SIG-M5 treated with dmso at 0.1 percent for 504 hours (cell line): Measurements from ENCODE around the gene TBC1D1.

ENCODE experiments used
- DNase-seq: peaks from one replicate; lab custom pipeline; 2025; ENCODE audit not compliant: unreplicated experiment; lab: John Stamatoyannopoulos, UW

The TBC1D1 gene

DNA sequence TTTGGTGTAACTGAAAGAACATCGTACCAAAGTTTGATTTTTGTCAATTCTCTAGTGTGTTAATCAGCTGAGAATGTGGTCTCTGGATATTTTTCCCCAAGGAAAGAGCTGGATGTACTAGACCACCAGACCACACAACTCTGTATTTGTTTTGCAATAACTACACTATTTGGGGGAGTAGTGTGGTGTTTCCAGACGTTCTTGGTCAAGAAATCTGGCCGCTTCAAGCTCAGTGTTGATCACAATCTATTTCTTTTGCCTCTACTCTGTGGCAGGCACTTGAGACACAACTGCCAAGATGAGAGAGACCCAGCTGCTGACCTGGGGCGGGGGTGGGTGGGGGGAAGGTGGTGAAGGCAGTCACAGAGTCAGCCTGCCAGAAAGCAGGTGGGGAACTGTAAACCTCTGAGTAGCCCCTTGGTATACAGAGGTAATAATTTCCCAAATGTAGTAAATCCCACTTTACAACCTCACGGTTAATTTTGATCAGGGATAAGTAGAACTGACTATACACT lies 99.9 kb downstream of the TBC1D1 start:
- no peak for DNase-seq

DNA sequence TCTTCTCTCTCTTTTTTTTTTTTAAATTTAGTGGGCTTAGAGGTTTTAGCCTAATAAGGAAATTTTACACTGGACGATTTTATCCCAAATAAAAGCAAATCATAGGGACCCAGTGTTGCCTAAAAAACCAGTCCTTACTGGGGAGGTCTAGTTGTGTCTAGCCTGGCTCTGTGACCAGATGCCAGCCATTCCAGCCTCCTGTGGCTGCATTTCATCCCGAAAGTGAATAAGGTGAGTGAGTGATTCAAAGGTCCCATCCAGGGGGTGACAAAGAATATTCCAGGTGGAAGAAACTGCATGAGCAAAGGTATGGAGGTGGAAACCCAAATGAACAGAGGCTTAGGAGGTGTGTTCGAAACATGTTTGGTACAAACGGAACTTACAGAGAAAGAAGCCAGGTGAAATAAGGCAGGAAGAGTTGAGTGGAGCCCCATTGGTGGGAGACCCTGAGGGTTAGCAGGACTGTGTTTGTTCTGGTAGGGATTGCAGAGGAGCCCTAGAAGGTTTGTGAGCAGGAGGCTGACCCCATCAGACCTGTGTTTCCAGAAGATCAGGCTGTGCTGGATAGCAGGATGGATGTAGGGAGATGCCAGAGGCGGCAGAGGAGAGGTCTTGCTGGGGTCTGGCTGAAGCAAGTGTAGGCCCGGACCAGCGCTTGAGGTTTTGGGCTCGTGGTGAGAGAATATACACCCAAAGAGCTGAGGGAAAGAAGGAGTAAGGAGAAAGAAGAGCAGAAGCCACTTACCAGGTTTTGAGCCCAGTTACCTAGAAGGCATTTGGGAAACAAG lies 100.9 kb downstream of the TBC1D1 start:
- DNase-seq, result no peak

DNA sequence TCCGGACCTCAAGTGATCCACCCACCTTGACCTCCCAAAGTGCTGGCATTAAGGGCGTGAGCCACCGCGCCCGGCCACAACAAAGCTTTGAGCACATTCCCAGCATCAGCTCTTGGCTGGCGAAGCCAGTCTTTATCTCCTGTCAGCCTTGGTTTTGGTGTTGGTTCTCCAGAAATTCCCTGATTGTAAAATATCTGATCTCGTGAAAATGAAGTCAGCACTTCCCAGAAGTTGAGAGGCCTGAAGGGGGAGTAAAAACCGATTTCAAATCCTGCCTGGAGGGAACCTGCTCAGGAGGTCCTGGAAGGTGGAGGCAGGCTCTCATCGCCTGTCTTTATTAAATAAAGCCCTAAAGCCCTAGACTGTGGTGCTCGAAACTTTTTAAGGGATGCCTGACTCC lies 102.9 kb downstream of the TBC1D1 start:
- no peak for DNase-seq

DNA sequence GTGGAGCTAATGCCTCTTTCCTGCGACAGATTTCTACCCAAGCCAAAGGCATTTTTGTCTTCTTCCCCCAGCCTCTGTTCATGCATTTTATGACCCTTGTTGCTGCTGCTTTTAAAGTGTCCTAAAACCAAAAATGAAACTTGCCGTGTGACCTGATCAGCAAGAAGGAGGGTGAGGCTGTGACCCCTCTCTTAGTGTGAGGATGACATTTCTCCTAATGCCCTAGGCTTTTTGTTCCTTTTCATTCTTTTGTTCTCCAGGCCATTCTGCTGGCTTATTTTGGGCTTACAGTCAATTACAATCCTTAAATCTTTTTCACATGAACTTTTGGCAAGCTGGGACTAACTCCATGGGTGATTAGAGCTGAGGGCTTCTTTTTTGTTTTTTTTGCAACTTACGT lies 103.7 kb downstream of the TBC1D1 start:
- no peak for DNase-seq

DNA sequence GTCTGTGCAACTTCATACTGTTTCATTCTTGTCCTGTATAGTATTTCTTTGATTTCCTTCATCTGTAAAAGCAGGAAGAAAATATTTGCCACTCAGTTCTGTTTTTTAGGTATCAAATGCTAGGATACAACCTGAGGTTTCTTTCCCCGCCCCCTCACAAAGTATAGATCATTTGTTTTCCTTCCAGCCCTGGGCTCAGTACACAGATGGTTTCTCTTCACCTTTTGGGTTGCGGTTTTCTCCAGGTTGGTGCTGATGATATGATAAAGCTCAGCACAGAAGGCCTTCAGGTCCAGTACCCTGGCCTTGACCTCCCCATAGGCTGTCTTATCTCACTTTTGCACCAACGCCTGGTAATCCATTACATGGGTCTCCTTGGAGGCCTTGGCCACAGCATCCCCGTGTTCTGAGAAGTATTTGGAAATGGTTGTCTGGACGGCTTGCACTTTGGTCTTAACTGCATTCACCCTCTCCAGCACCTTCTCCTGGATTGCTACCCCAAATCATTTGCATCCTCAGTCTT lies 104.5 kb downstream of the TBC1D1 start:
- no peak for DNase-seq

DNA sequence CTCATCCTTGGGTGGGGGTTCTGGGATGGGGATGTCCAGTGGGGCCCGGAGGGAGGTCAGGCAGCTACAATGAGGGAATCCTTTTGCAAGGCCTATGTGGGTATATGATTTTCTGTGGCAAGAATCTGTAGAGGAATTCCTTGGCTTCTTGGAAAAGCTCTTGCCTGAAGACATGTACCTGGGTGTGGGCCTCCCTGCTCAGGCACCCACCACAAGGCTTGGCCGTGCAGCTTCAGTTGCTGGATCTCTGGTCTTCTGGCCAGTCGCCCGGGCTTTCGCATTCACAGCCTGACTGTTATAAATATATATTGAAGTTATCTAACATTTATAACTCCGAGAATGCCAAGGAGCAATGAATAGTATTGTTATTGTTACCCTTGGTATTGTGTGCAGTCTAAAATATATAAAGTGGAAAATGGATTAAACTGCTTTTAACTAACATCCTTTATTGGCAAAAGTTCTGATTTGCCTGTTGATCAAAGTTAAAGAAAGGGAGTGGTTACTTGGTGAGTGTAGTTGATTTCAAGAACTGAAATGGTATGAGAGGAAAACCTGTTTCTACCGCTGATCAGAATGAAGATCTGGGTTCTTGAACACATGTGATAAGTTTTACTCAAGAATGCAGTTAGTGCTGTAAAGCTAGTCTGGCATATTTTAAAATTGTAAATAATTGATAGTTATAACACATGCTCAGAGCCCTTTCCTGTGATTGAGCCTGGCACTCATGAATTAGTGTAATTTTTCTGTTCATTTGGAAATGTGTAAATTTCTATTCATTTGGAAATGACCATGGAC lies 105.3 kb downstream of the TBC1D1 start:
- no peak for DNase-seq

DNA sequence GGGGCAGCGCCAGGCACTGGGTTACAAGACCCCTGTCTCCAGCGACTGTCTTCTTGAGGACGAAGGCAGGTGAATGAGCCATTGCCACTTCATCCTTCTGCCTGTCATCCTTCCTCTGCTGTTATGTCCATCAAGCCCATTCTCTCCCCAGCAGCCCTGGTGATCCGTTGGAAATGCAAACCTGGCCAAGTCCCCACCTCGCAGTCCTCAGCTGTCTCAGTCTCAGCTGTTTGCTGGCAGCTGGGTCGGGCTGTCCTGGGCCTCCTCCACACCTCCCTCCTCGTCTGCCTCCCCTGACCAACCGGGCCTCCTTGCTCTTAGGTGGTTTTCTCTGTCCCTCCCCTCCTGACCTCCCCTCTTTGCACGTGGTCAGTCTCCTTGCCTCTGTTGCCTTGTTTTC lies 107.3 kb downstream of the TBC1D1 start:
- no peak for DNase-seq

DNA sequence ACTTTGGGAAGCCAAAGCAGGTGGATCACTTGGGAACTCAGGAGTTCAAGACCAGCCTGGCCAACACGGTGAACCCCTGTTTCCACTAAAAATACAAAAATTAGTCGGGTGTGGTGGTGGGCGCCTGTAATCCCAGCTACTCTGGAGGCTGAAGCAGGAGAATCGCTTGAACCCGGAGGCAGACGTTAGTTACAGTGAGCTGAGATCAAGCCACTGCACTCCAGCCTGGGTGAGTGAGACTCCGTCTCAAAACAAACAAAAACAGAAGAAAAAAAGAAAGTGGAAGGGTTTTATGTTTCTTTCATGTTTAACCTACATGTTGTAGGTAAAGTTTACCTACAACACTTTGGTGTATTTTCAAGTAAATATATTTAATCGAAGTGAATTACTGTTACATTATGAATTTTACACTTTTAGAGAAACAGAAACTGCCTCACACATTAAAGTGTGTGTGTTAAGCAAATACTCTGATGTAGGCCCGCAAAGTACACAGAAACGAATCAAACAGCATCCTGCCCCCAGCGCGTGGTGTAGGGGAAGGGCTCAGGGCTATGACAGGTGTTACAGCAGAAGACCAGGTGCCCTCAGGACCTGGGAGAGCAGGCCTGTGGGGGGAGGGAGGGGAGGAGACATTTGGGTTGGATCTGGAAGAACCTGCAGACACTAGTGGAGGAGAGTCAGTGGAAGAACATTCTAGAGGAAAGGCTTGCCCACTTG lies 108.3 kb downstream of the TBC1D1 start:
- no peak for DNase-seq

DNA sequence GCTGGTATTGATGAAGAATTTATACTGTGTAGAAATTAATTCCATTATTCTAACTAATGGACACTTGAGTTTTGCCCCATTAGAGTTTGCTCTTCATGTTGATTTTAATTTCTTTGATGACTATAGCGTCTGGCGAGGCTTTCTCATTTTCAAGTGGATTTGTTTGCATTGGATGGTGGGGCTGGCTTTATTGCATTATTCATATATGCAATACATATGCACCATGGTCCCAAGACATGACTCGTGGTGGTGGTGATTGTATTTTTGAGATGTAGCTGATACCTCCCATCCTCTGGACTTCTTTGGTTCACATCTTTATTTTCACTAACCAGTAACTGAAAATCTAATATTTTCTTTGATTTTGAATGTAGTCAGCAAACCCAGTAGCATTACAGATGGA lies 109.1 kb downstream of the TBC1D1 start:
- DNase-seq, result no peak

DNA sequence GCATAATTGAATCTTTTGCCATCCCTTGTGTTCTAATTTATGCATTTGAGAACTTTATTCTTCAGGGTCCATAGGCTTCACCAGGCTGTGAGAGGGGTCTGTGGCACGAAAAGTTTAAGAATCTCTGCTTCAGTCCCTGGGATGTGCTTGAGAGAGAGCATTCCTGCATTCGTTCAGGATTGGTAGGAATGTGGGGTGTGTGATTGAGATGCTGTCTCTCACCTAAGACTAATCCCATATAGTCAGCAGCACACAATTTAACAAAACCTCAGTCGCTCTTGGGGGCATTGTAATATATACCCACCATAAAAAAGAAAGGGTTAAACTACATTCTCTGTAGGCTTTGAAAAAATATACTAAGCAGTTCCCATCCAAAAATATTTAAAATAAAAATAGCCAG lies 111.0 kb downstream of the TBC1D1 start:
- DNase-seq, result no peak

DNA sequence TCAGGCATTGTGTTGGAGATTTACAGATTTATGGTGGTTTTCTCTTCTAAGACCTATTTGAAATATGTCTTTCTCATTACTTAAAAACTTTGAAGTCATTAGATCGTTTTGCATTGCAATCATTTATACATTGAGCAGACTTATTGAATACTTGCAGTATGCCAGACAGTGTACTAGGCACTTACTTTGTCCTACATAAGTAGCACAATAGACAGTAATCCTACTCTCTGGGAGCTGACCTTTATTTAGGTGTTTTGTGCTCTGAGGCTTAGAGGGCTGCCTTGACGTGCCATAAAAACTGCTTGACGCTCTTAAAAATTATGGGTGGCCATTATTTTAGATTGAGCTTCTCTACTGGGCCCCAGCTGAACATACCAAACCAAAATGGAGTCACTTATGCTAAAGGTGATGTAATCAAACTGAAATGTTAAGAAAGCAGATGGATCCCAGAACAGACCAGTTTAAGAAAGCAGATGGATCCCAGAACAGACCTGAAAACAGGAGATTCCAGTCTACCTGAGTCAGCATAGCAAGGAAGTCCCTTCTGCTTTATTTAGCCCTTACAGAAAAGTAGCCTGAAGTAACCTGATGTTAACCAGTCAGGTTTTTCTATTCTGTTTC lies 111.7 kb downstream of the TBC1D1 start:
- DNase-seq, result no peak

DNA sequence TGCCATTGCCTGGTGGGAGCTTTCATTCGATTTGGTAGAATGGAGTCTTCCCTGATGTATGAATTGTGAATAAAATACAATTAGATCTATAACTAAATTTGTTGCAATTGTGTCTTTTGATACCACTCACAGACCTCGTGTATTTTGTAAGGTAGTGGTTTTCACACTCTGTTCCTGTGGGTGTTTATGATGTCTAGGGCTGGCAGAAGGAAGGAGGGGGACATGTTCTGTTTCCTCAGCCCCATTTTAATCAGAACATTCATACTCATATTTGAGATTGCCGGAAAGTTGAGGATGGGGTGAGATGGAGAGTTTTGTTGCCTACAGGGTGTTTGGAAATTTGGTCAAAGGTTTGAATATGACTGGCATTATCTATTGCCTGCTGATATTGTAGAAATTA lies 112.2 kb downstream of the TBC1D1 start:
- no peak for DNase-seq

DNA sequence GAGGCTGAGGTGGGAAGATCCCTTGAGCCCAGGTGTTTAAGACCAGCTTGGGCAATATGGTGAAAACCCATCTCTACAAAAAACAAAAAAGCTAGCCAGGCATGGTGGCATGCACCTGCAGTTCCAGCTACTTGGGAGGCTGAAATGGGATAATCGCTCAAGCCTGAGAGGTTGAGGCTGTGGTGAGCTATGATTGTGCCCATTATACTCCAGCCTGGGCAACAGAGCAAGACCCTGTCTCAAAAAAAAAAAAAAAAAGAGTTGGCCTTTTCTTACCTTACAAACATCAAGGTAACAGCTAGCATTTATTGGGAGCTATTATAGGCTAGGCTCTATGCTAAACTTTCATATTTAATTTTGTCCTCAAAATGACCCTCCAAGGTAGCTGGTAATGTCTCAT lies 112.7 kb downstream of the TBC1D1 start:
- DNase-seq, result no peak

DNA sequence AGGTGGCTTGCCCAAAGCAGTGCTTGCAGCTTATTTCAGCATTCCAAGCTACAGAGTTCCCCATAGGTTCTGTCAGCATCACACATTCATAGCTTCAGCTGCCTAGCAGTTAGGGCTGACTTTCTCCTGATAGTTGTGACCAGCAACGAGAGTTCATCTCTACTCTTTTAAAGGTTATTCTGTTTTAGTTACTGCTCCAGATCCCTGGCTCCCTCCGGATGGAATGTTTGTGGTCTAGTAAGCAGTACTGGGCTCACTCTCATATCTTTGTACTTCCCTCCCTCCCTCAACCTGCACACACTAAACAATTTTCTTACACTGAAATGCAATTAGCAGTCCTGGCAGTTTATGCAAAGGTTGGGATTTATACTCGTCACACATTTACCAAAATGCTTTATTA lies 113.2 kb downstream of the TBC1D1 start:
- DNase-seq, result no peak

DNA sequence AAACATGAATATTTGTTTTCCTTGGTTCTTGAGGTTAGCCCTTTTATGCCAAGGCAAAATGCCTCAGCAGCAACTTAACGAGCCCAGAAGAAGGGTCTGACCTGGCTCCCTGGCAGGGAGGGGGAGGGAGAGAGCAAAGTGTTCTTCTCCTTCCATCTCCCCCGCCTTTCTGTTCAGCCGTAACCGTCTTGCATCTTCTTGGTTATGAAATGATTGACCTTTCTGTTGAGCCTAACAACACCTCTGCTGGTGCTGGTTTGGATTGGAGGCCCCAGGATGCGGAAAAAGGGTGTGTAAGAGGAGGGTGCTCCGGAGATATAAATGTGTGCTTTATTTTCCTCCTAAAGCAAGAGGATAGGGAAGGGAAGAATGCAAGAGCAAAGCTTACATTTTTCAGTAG lies 114.0 kb downstream of the TBC1D1 start:
- DNase-seq, result no peak

DNA sequence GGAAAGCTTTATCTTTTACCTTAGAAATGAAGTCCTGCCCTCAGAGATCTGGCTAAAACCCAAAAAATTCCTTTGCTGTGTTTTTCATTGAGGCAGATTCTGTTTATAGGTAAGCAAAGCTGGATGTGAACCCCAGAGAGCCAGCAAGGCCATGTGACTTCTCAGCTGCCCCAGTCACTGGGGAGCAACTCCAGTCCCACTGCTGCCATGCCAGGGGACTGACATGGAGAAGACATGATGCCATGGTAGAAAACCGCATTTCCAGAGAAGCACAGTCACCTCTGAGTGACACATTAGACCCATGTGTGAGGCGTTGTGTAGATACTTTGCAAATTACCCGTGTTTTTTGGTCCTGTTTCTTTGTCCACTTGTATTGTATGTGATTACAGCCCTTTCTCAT lies 114.8 kb downstream of the TBC1D1 start:
- DNase-seq, result no peak

DNA sequence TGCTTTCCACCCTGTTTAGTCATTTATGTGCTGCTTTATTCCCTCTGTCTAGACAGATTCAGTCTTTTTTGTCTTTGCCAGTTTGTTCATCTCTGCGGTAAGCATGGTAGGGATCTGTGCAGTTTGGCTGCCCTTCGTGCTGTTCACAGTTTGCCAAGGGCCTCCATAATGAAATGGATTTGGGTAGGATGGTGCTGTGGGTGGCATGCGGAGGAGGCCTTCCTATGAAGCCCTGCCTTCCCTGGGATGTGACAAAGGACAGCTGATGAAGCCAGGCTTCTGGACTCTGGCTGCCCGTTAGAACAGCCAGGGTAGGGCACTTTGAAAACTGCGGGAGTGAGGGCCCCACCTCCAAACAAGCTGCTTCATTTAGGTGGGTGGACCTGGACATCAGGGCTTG lies 116.8 kb downstream of the TBC1D1 start:
- DNase-seq, result no peak

DNA sequence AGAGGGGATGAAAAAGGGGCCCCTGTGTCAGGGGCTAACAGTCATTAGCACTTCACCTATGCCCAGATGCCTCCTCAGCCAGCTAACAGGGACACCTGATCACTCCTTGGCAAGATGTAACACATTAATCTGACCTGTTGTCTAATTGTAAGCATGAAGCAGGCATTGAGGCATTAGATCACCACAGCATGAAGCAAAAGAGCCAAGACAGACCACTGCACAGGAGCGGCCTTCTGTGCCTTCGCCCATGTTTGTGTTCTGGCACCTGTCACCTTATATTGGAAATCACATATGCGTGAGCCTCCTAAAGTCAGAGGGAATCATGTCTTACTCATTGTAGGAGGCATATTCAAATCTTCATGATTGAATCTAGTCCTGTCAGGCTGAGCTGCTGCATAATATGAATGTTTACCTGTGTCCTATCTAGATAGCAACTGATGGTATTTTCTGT lies 117.7 kb downstream of the TBC1D1 start:
- DNase-seq, result no peak

DNA sequence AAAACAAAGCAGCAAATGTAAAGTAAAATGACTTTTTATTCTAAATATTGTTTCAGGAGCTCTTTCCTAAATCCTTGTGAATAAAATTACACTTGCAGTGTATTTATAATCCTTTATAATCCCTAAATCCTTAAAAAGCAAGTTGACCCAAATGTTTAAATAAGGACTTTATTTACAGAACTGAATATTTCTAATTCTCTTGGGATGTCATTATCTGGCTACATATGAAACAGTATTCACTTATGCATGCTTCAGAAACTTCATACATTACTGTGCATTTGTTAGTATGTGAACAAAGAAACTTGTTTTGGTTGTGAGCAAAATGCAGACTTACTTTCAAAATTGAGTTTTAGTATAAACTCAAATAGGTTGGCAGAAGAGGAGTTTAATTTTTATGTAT lies 118.5 kb downstream of the TBC1D1 start:
- no peak for DNase-seq

DNA sequence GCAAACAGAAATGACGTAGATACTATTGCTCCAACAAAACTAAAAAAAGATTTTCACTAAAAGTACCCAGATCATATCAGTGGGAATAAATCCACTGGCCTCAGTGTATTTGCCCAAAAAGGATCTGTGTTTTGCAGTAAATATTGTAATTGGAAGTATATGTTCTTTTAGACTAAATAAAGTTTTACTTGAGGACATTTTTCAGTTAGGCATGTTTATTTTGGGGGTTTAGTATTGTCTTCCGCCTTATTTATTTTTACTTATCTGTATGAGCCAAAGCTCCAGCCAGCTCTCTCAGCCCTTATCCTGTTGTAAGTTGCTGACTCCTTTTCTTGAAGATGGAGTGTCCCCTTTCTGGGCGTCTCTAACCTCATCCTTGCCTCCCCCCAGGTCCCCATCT lies 119.1 kb downstream of the TBC1D1 start:
- no peak for DNase-seq
